Lung (tissue), 12 donors: ENCODE results near the gene TMEM240. TPM values are rescaled to one million over a fixed set of nuclear protein-coding genes. Genes with fewer than 3 reads are reported as not detected.

Experiments
- ATAC-seq: fragments of 200-7000 bp; cut with Tn5 transposase; one replicate; pipeline ENCODE4 v1.9.1; 2020; ENCODE audit warnings: moderate number of reproducible peaks; ENCODE audit not compliant: insufficient read depth, low FRiP score
- DNase-seq, 3 donors: peaks; one replicate each; pipeline ENCODE4 v3.0.0-alpha.2; 2013 to 2017
- H3K27ac ChIP-seq, 2 donors: one replicate each; pipeline ENCODE4 v1.5.1; 2013; ENCODE audit warnings: mild to moderate bottlenecking in 2 of 2, moderate library complexity in 2 of 2, control low read depth in 1 of 2, inconsistent platforms in 1 of 2, low read depth in 1 of 2, low read length in 1 of 2
- H3K27me3 ChIP-seq, 3 donors: one replicate each; pipeline ENCODE4 v1.5.1; 2013; ENCODE audit warnings: low read length in 2 of 3; ENCODE audit not compliant: control insufficient read depth in 3 of 3, insufficient read depth in 3 of 3
- H3K36me3 ChIP-seq, 4 donors: one replicate each; pipeline ENCODE4 v1.5.1; 2013; ENCODE audit warnings: low read length in 4 of 4, mild to moderate bottlenecking in 1 of 4, moderate library complexity in 1 of 4; ENCODE audit not compliant: control insufficient read depth in 4 of 4, insufficient read depth in 4 of 4
- H3K4me1 ChIP-seq, 5 donors: one replicate each; pipeline ENCODE4 v1.5.1; 2013; ENCODE audit warnings: low read length in 5 of 5, mild to moderate bottlenecking in 2 of 5, moderate library complexity in 1 of 5; ENCODE audit not compliant: control insufficient read depth in 5 of 5, insufficient read depth in 5 of 5
- H3K4me3 ChIP-seq: one replicate; pipeline ENCODE4 v1.5.1; 2013; ENCODE audit warnings: mild to moderate bottlenecking, control low read depth, moderate library complexity
- H3K9ac ChIP-seq, 2 donors: one replicate each; pipeline ENCODE4 v1.5.1; 2013; ENCODE audit warnings: low read length in 2 of 2, control low read depth in 1 of 2; ENCODE audit not compliant: insufficient read depth in 1 of 2
- H3K9me3 ChIP-seq, 4 donors: one replicate each; pipeline ENCODE4 v1.5.1; 2013; ENCODE audit warnings: low read length in 3 of 4, mild to moderate bottlenecking in 1 of 4, moderate library complexity in 1 of 4; ENCODE audit not compliant: control insufficient read depth in 4 of 4, insufficient read depth in 3 of 4
- WGBS, 2 donors: extraction: QIAGEN DNeasy Blood & Tissue Kit; methylation state at CpG; one replicate each; pipeline ENCODE4 v1.1.7; 2013; 5-methylcytosine and 5-hydroxymethylcytosine counted together
- polyA plus RNA-seq, 2 donors: library from polyadenylated mRNA; stranded (reverse); fragments of 200-250 nt; gene quantifications; one replicate each; pipeline ENCODE4 v1.2.1, GENCODE V29; 2013
- total RNA-seq, 2 donors: library from RNA; depleted of rRNA in 1 of 2; stranded (reverse); fragments of >200 nt in 1 of 2; gene quantifications; one replicate each; pipeline ENCODE4 v1.2.1, GENCODE V29; 2014 to 2021
- TF ChIP-seq, protein P1 (sequence below): IDR thresholded peaks from 2 replicates; pipeline ENCODE4 v1.5.1; 2012; ENCODE audit warnings: mild to moderate bottlenecking; ENCODE audit errors: control extremely low read depth, extremely low read depth
- donor health status: control.
- donor health status: control.
- donor health status: Bipolar disorder and iron deficiency.
- donor health status: healthy.
- donor health status: DM: yes; HTN: yes; CAD: no.

TMEM240 gene
- total and polyA plus RNA-seq, 4 donors = 2.3 to 4.2 (median 3.1) TPM

DNA sequence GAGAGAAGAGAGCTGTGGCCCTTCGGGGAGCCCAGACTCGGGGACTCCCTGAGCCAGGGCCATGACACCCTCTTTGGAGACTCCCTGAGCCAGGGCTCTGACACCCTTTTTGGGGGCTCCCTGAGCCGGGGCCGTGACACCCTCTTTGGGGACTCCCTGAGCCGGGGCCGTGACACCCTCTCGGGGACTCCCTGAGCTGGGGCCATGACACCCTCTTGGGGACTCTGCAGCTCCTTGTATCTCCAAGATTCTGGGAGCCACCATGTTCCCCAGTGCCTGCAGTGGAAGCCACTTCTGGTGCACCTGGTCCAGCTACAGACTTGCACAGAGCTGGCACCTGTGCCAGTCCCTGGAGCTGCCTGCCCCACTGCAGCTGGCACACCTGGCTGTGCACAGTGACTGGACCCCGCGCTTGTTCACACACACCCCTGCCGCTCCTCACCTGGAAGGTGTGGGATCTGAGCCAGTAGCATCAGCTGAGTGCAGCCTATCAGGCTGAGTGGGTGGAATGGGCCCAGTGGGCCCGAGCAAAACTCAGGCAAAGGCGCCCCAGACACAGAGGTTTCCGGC, 38.0 kb upstream of the TMEM240 start:
- H3K4me1 ChIP-seq = peaks cover 0 to 9% (median 2%) of the 10 kb centered on the region in 5 donors

DNA sequence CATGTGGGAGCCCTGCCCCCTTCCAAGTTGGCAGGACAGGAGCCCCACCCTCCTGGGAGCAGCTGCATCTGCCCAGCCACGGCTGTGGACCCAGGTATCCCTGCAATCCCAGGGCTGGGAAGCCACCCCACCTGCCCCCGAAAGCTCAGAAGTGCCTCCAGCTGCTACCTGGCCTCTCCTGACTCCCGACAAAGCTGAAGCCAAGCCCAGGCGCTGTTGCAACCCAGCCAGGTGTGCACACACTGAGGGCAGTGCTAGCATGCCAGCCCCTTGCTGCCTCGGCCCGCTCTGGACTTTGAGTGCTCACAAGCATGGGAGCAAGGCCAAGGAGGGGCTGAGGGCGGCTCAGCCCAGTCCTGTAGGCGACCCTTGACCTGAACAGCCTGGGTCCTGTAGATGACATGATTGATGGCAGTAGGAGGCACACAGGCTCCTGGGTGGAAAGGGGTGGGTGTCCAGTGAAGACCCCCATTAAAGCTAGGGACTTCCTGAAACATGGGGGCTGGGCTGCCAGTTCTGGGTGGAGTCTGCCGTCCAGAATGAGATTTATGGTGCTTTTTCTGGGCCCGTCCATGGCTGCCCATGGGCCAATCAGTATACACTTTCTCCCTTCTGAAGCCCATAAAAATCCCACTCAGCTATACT, 37.1 kb upstream of the TMEM240 start:
- H3K9ac ChIP-seq = no peak overlapping the region
- TF ChIP-seq, protein P1, sequence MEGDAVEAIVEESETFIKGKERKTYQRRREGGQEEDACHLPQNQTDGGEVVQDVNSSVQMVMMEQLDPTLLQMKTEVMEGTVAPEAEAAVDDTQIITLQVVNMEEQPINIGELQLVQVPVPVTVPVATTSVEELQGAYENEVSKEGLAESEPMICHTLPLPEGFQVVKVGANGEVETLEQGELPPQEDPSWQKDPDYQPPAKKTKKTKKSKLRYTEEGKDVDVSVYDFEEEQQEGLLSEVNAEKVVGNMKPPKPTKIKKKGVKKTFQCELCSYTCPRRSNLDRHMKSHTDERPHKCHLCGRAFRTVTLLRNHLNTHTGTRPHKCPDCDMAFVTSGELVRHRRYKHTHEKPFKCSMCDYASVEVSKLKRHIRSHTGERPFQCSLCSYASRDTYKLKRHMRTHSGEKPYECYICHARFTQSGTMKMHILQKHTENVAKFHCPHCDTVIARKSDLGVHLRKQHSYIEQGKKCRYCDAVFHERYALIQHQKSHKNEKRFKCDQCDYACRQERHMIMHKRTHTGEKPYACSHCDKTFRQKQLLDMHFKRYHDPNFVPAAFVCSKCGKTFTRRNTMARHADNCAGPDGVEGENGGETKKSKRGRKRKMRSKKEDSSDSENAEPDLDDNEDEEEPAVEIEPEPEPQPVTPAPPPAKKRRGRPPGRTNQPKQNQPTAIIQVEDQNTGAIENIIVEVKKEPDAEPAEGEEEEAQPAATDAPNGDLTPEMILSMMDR = no peak
- no peak overlapping the region for H3K4me3 ChIP-seq
- no peaks in the 10 kb centered on the region for H3K9me3 ChIP-seq
- no peak overlapping the region for H3K27ac ChIP-seq
- ATAC-seq = no peak
- H3K4me1 ChIP-seq = peaks cover 0 to 13% (median 4%) of the 10 kb centered on the region in 5 donors
- H3K36me3 ChIP-seq = peaks cover 0 to 9% (median 2%) of the 10 kb centered on the region in 4 donors
- WGBS, 2 donors = 57 to 67% methylated on average over 10 of the region's 10 CpGs
- no peak for DNase-seq
- H3K27me3 ChIP-seq = peaks cover 0 to 10% (median 3%) of the 10 kb centered on the region in 3 donors

More for the DNA sequence above, 38.0 kb upstream of the TMEM240 start:
- no peak overlapping the region for H3K4me3 ChIP-seq
- H3K9ac ChIP-seq = no peak overlapping the region
- TF ChIP-seq, protein P1 = no peak
- peaks cover 0 to 10% (median 3%) of the 10 kb centered on the region in 3 donors for H3K27me3 ChIP-seq
- H3K27ac ChIP-seq = no peak overlapping the region
- WGBS, 2 donors = 86 to 89% methylated on average over 13 of the region's 13 CpGs
- H3K36me3 ChIP-seq = peaks cover 0 to 9% (median 0%) of the 10 kb centered on the region in 4 donors
- DNase-seq = no peak
- H3K9me3 ChIP-seq = no peaks in the 10 kb centered on the region
- ATAC-seq = no peak

- DNase-seq (peak; percentile 93 to 96 (median 93)), ATAC-seq (peak; percentile 93)
- H3K4me3 ChIP-seq = peak within 1 kb of the TSS; percentile 100
- peak within 1 kb of the TSS; percentile 95 to 100 for H3K9ac ChIP-seq
- peaks cover 0 to 9% (median 5%) of the 10 kb centered on the region in 4 donors for H3K36me3 ChIP-seq
- peaks cover 0 to 8% (median 0%) of the 10 kb centered on the region in 3 donors for H3K27me3 ChIP-seq
- 0% methylated on average over 67 to 87 of the region's 87 CpGs for WGBS, 2 donors
- H3K27ac ChIP-seq = peak within 1 kb of the TSS; percentile 99 to 100
- H3K9me3 ChIP-seq = no peaks in the 10 kb centered on the region
- peaks cover 0 to 13% (median 5%) of the 10 kb centered on the region in 5 donors for H3K4me1 ChIP-seq
- TF ChIP-seq, protein P1 = no peak
Observed at GRCh38 chr1:1574721-1575537, 34.5 kb upstream of the TMEM240 start, which contains the start of gene SSU72. Gene SSU72 (minus strand): TSS chr1:1574863. CDS start chr1:1574557, 306 bp downstream.
